ENCODE results near the gene XCL1.
"Not testable (repeated sequence)": the region's sequence is repeated elsewhere in the genome, so short reads cannot be mapped to it uniquely, and the experiment has no call there.

Gene XCL1

GRCh38 chr1:168576245-168576688, at the start of gene XCL1:
XCL1 (plus strand) TSS chr1:168576605; CDS start chr1:168576638, 33 bp downstream.
- DNase-seq (ENCODE audit: low spot score); in situ Hi-C loops (cut with MboI; ENCODE audit: low pct_unique_long_range_greater_than_20kb, low sequenced_read_pairs, unreplicated experiment): not testable (repeated sequence)

GRCh38 chr1:168529518-168529917, 46.9 kb upstream of the XCL1 start:
- DNase-seq (ENCODE audit: low spot score): no peak
- in situ Hi-C loops (cut with MboI; ENCODE audit: low pct_unique_long_range_greater_than_20kb, low sequenced_read_pairs, unreplicated experiment): no loop called here
- TF ChIP-seq CTCF (IDR thresholded peaks at IDR 0.05; ENCODE audit: extremely low read depth, insufficient read depth, missing control alignments): no peak

GRCh38 chr1:168531615-168532345, 44.6 kb upstream of the XCL1 start:
- no peak for DNase-seq (ENCODE audit: low spot score)
- TF ChIP-seq CTCF (IDR thresholded peaks at IDR 0.05; ENCODE audit: extremely low read depth, insufficient read depth, missing control alignments): no peak
- in situ Hi-C loops (cut with MboI; ENCODE audit: low pct_unique_long_range_greater_than_20kb, low sequenced_read_pairs, unreplicated experiment): no loop called here

- in situ Hi-C loops (cut with MboI; ENCODE audit: low pct_unique_long_range_greater_than_20kb, low sequenced_read_pairs, unreplicated experiment): no loop called here
- no peak for TF ChIP-seq CTCF (IDR thresholded peaks at IDR 0.05; ENCODE audit: extremely low read depth, insufficient read depth, missing control alignments)
- DNase-seq (ENCODE audit: low spot score): peak; percentile 11
These were observed 40.9 kb upstream of the XCL1 start for GRCh38 chr1:168535536-168535935.

- in situ Hi-C loops (cut with MboI; ENCODE audit: low pct_unique_long_range_greater_than_20kb, low sequenced_read_pairs, unreplicated experiment); DNase-seq (ENCODE audit: low spot score): not testable (repeated sequence)
These were observed 35.6 kb upstream of the XCL1 start for GRCh38 chr1:168540798-168541197.

- in situ Hi-C loops (cut with MboI; ENCODE audit: low pct_unique_long_range_greater_than_20kb, low sequenced_read_pairs, unreplicated experiment); DNase-seq (ENCODE audit: low spot score): not testable (repeated sequence)
These were observed 33.4 kb upstream of the XCL1 start for GRCh38 chr1:168542978-168543377.

GRCh38 chr1:168543840-168544498, 32.4 kb upstream of the XCL1 start, which contains the start of gene XCL2:
XCL2 (minus strand) TSS chr1:168543997; CDS start chr1:168543964, 33 bp downstream.
- DNase-seq (ENCODE audit: low spot score); in situ Hi-C loops (cut with MboI; ENCODE audit: low pct_unique_long_range_greater_than_20kb, low sequenced_read_pairs, unreplicated experiment): not testable (repeated sequence)

- DNase-seq (ENCODE audit: low spot score); in situ Hi-C loops (cut with MboI; ENCODE audit: low pct_unique_long_range_greater_than_20kb, low sequenced_read_pairs, unreplicated experiment): not testable (repeated sequence)
- peak; percentile 53 for TF ChIP-seq CTCF (IDR thresholded peaks at IDR 0.05; ENCODE audit: extremely low read depth, insufficient read depth, missing control alignments)
These were observed 30.5 kb upstream of the XCL1 start for GRCh38 chr1:168545678-168546552.

GRCh38 chr1:168546553-168546895, 29.9 kb upstream of the XCL1 start:
- DNase-seq (ENCODE audit: low spot score); in situ Hi-C loops (cut with MboI; ENCODE audit: low pct_unique_long_range_greater_than_20kb, low sequenced_read_pairs, unreplicated experiment): not testable (repeated sequence)

Data from GM13977 (cell line).